K562 (cell line): ENCODE results near the gene KDM2A. TPM values are rescaled to one million over a fixed set of nuclear protein-coding genes. Genes with fewer than 3 reads are reported as not detected.

Experiments used
- ATAC-seq: fragments of 200-7000 bp; cut with Tn5 transposase; 3 replicates; pipeline ENCODE4 v1.9.1; 2020; ENCODE audit warnings: moderate library complexity
- BruUV-seq: library from RNA; stranded (reverse); fragments of 400-500 nt; replicated peaks from 2 replicates; lab custom pipeline; 2021; lab: Mats Ljungman, UMichigan
- CTCF ChIA-PET: fragments of 300-600 bp; formaldehyde crosslinking; extraction: SDS; loops from one replicate; lab custom pipeline; 2021; ENCODE audit warnings: low intra/inter-chr PET ratio; lab: Yijun Ruan, JAX
- POLR2A ChIA-PET: fragments of 300-600, 350-650 bp; sonication (Branson Sonifier 250); formaldehyde crosslinking; extraction: SDS; loops from one replicate; lab custom pipeline; 2021; ENCODE audit warnings: antibody characterized with exemption, inconsistent platforms; lab: Yijun Ruan, JAX
- DNase-seq, 4 experiments: peaks; one replicate each; pipeline versions ENCODE4 v3.0.0 to v3.0.0-alpha.2; 2011 to 2018; ENCODE audit warnings: low spot score in 3 of 4, mixed read lengths in 3 of 4; ENCODE audit errors: extremely low read depth in 1 of 4
- FAIRE-seq: peaks from 2 replicates; lab custom pipeline; 2011; peaks lifted over from hg19 to GRCh38; lab: Jason Lieb, UNC
- H2AFZ ChIP-seq: 2 replicates; pipeline ENCODE4 v1.6.0; 2011; ENCODE audit warnings: low read depth, low read length, control low read depth, inconsistent platforms
- H3K27ac ChIP-seq: fragments of 200-600 bp; 3 replicates; pipeline ENCODE4 v1.8.0; 2011; ENCODE audit warnings: low read depth, mild to moderate bottlenecking, control low read depth, inconsistent platforms, low read length, moderate library complexity, mixed read lengths; ENCODE audit errors: extremely low read depth
- H3K27me3 ChIP-seq, 2 experiments: fragments of 300-600 bp in 1 of 2; 2 replicates in 1 of 2; 3 replicates in 1 of 2; pipeline versions ENCODE4 v1.6.0 to v1.8.0; 2011; ENCODE audit warnings: inconsistent platforms in 2 of 2, low read length in 2 of 2, mild to moderate bottlenecking in 1 of 2, mixed read lengths in 1 of 2, moderate library complexity in 1 of 2; ENCODE audit not compliant: control insufficient read depth in 2 of 2, insufficient read depth in 2 of 2
- H3K36me3 ChIP-seq: fragments of 300-600 bp; 3 replicates; pipeline ENCODE4 v1.8.0; 2011; ENCODE audit warnings: mild to moderate bottlenecking, low read length, inconsistent platforms; ENCODE audit not compliant: control insufficient read depth, insufficient read depth
- H3K4me1 ChIP-seq, 2 experiments: fragments of 200-600 bp in 1 of 2; replicated peaks in 1 of 2; 2 replicates in 1 of 2; 3 replicates in 1 of 2; pipeline versions ENCODE4 v1.5.1 to v1.8.0; 2011; ENCODE audit warnings: inconsistent platforms in 2 of 2, low read length in 2 of 2, mild to moderate bottlenecking in 1 of 2, mixed read lengths in 1 of 2, moderate library complexity in 1 of 2; ENCODE audit not compliant: control insufficient read depth in 2 of 2, insufficient read depth in 2 of 2
- H3K4me2 ChIP-seq: 2 replicates; pipeline ENCODE4 v1.6.1; 2011; ENCODE audit warnings: low read length, control low read depth, inconsistent platforms, mixed read lengths; ENCODE audit not compliant: insufficient read depth
- H3K4me3 ChIP-seq: fragments of 200-600 bp; sonication (generic), shearing (Covaris generic); 2 replicates; pipeline ENCODE4 v1.5.1; 2016; ENCODE audit warnings: control low read depth, inconsistent platforms
- H3K79me2 ChIP-seq: fragments of 200-600 bp; 3 replicates; pipeline ENCODE4 v1.8.0; 2011; ENCODE audit warnings: low read length, inconsistent platforms; ENCODE audit not compliant: control insufficient read depth, insufficient read depth
- H3K9ac ChIP-seq, 2 experiments: 2 replicates each; pipeline versions ENCODE4 v1.6.0 to v1.6.1; 2011; ENCODE audit warnings: low read depth in 2 of 2, low read length in 2 of 2, control low read depth in 1 of 2, inconsistent platforms in 1 of 2, mild to moderate bottlenecking in 1 of 2, mixed read lengths in 1 of 2; ENCODE audit not compliant: insufficient read depth in 1 of 2
- H3K9me1 ChIP-seq: one replicate; pipeline ENCODE4 v1.6.0; 2011; ENCODE audit warnings: inconsistent platforms, mild to moderate bottlenecking, low read length, moderate library complexity; ENCODE audit not compliant: control insufficient read depth, insufficient read depth
- H3K9me3 ChIP-seq: replicated peaks from 2 replicates; pipeline ENCODE4 v1.5.1; 2011; ENCODE audit warnings: low read depth, low read length, inconsistent platforms; ENCODE audit not compliant: control insufficient read depth, insufficient read depth
- H4K20me1 ChIP-seq: replicated peaks from 2 replicates; pipeline ENCODE4 v1.6.1; 2011; ENCODE audit warnings: low read length, inconsistent platforms, mixed read lengths; ENCODE audit not compliant: control insufficient read depth, insufficient read depth
- GTF2E2 ChIP-seq: fragments of 200-800 bp; sonication (Bioruptor generic); IDR thresholded peaks from 2 replicates; pipeline ENCODE4 v1.6.1; 2016; ENCODE audit warnings: missing genetic modification characterization, missing compliant biosample characterization
- POLR2AphosphoS2 ChIP-seq: IDR thresholded peaks from 2 replicates; pipeline ENCODE4 v1.6.1; 2012; ENCODE audit warnings: low read length, improper control_type of control experiment
- POLR2G ChIP-seq: fragments of 200-400 bp; formaldehyde crosslinking; IDR thresholded peaks from 2 replicates; pipeline ENCODE4 v1.6.1; 2017; ENCODE audit warnings: low read depth, mild to moderate bottlenecking, antibody characterized with exemption, low read length, moderate library complexity
- RBFOX2 ChIP-seq: fragments of 200-400 bp; formaldehyde crosslinking; IDR thresholded peaks from 2 replicates; pipeline ENCODE4 v1.6.1; 2017; ENCODE audit warnings: low read depth, mild to moderate bottlenecking, low read length, moderate library complexity
- RBM22 ChIP-seq: fragments of 200-400 bp; formaldehyde crosslinking; IDR thresholded peaks from 2 replicates; pipeline ENCODE4 v1.6.1; 2018; ENCODE audit warnings: low read length, low read depth; ENCODE audit not compliant: poor library complexity, severe bottlenecking
- ZNF79 ChIP-seq: fragments of 250-450 bp; sonication (Bioruptor Pico); IDR thresholded peaks from 2 replicates; pipeline ENCODE4 v1.4.0; 2020; ENCODE audit warnings: low read depth, mild to moderate bottlenecking, moderate library complexity
- WGBS: fragments of 100-300 bp; shearing (Covaris generic); methylation state at CpG from one replicate; pipeline ENCODE4 v1.1.6; 2016; ENCODE audit warnings: low coverage, mixed read lengths; ENCODE audit not compliant: insufficient coverage; ENCODE audit errors: missing lambda C conversion rate; 5-methylcytosine and 5-hydroxymethylcytosine counted together
- in situ Hi-C: fragments of 300-500 bp; cut with MboI; formaldehyde crosslinking; loops from 4 replicates; pipeline ENCODE4 v1.15.0; 2018; ENCODE audit warnings: inconsistent platforms, mixed read lengths
- intact Hi-C: fragments of 100-400 bp; cut with micrococcal nuclease; formaldehyde crosslinking; loops from 2 replicates; pipeline ENCODE4 v1.14.2; 2022
- polyA plus RNA-seq, 8 experiments: library from polyadenylated mRNA; depleted of rRNA in 4 of 8; stranded (reverse) in 5 of 8; unstranded in 3 of 8; fragments of >200 nt; fragmentation: Nextera tagmentation in 2 of 8; fragmentation: Illumina TruSeq in 1 of 8; extraction: Ambion mirVana in 2 of 8; extraction: Trizol in 1 of 8; gene quantifications; 2 replicates each; pipeline versions ENCODE4 v1.2.1 to v1.2.3, GENCODE V29; 2011 to 2014; ENCODE audit warnings: inconsistent platforms in 1 of 8, missing spikeins in 1 of 8
- total RNA-seq, 7 experiments: library from RNA; depleted of rRNA in 6 of 7; stranded (reverse); fragments of >200 nt in 6 of 7; fragmentation: Illumina TruSeq in 2 of 7; extraction: Trizol in 2 of 7; gene quantifications; 2 replicates each; pipeline versions ENCODE4 v1.2.1 to v1.2.3, GENCODE V29; 2011 to 2021; ENCODE audit warnings: low replicate concordance in 1 of 7

Gene KDM2A
- total and polyA plus RNA-seq, 9 of the 15 experiments (the other 6 are each of a cell fraction or from before 2014, with no cell fraction given): 5.0 to 39.3 (median 21.3) TPM

- no peaks in the 10 kb centered on the region for H3K9me1 ChIP-seq
- H3K9ac ChIP-seq: 0 out of 4 replicates have a peak overlapping the region, but pooled peaks of 1 of the 2 experiments have one; percentile 12
- intact Hi-C loops: no loop called here
- H3K79me2 ChIP-seq: peaks cover 2% of the 10 kb centered on the region; the same call in 2 of the 3 replicates
- DNase-seq: no peak
- TF ChIP-seq RBM22 (no peak), RBFOX2 (0 out of 2 replicates have a peak, but pooled peaks have one; percentile 15), GTF2E2 (tag) (no peak), POLR2AphosphoS2 (peak; percentile 60; the same call in 1 of the 2 replicates), ZNF79 (CRISPR knock-in tag) (no peak), POLR2G (0 out of 2 replicates have a peak, but pooled peaks have one; percentile 23)
- H3K4me3 ChIP-seq: no peak overlapping the region
- FAIRE-seq: no peak
- H2AFZ ChIP-seq: no peak overlapping the region
- H3K9me3 ChIP-seq: no peaks in the 10 kb centered on the region
- WGBS: 91% methylated on average over 14 of the region's 14 CpGs
- H3K27ac ChIP-seq: no peak overlapping the region
- H3K4me2 ChIP-seq: no peak overlapping the region
- no peak for ATAC-seq
- ChIA-PET POLR2A (interaction anchor here (0.5 to 6.8 kb wide), 9 partner anchors 8 to 353 kb away, joined by 3 to 58 read pairs (median 4); no protein-coding TSS in a partner anchor), CTCF (no interaction called here)
- BruUV-seq: no TSS peak
- in situ Hi-C loops: no loop called here
- peaks cover 82% of the 10 kb centered on the region for H3K36me3 ChIP-seq
- peaks cover 4 to 16% of the 10 kb centered on the region in 2 experiments; a peak in 2 of 5 replicates for H3K4me1 ChIP-seq
- no peaks in the 10 kb centered on the region for H3K27me3 ChIP-seq
- H4K20me1 ChIP-seq: peaks cover 15% of the 10 kb centered on the region; the same call in 1 of the 2 replicates
Observed at GRCh38 chr11:67253872-67254624, 135.0 kb downstream of the KDM2A start.
